Keratinocyte (primary cell): Measurements from ENCODE around the gene GNPTAB. TPM values are rescaled to one million over a fixed set of nuclear protein-coding genes. Genes with fewer than 3 reads are reported as not detected.
"Not testable (repeated sequence)": the region's sequence is repeated elsewhere in the genome, so short reads cannot be mapped to it uniquely, and the experiment has no call there.

Experiments
- DNase-seq: peaks from one replicate; pipeline ENCODE4 v3.0.0-alpha.2; 2011; ENCODE audit warnings: low read depth, missing footprints, low spot score
- FAIRE-seq: peaks from 2 replicates; lab custom pipeline; 2011; peaks lifted over from hg19 to GRCh38; lab: Jason Lieb, UNC
- H2AFZ ChIP-seq: 2 replicates; pipeline ENCODE4 v1.6.0; 2012; ENCODE audit warnings: low read length, control low read depth, inconsistent platforms; ENCODE audit not compliant: control insufficient read depth
- H3K27ac ChIP-seq: 2 replicates; pipeline ENCODE4 v1.5.1; 2011; ENCODE audit warnings: low read length; ENCODE audit not compliant: control insufficient read depth, insufficient read depth
- H3K27me3 ChIP-seq: 3 replicates; pipeline ENCODE4 v1.6.0; 2011; ENCODE audit warnings: low read length; ENCODE audit not compliant: control insufficient read depth, insufficient read depth; ENCODE audit errors: extremely low read depth
- H3K36me3 ChIP-seq, 2 experiments: 2 replicates in 1 of 2; 3 replicates in 1 of 2; pipeline ENCODE4 v1.5.1; 2011; ENCODE audit warnings: low read length in 2 of 2, mild to moderate bottlenecking in 1 of 2; ENCODE audit not compliant: control insufficient read depth in 2 of 2, insufficient read depth in 2 of 2; ENCODE audit errors: extremely low read depth in 1 of 2
- H3K4me1 ChIP-seq: 3 replicates; pipeline ENCODE4 v1.5.1; 2011; ENCODE audit warnings: low read length; ENCODE audit not compliant: control insufficient read depth, insufficient read depth; ENCODE audit errors: extremely low read depth
- H3K4me2 ChIP-seq: 3 replicates; pipeline ENCODE4 v1.6.0; 2011; ENCODE audit warnings: low read depth, low read length; ENCODE audit not compliant: control insufficient read depth, insufficient read depth; ENCODE audit errors: extremely low read depth
- H3K4me3 ChIP-seq, 3 experiments: fragments of 200-600 bp in 1 of 3; sonication (generic) in 1 of 3; 2 replicates in 2 of 3; 3 replicates in 1 of 3; pipeline ENCODE4 v1.5.1; 2011 to 2016; ENCODE audit warnings: low read length in 3 of 3, mild to moderate bottlenecking in 3 of 3, control low read depth in 2 of 3, inconsistent platforms in 1 of 3, low read depth in 1 of 3, mixed read lengths in 1 of 3, mixed run types in 1 of 3, moderate library complexity in 1 of 3; ENCODE audit not compliant: control insufficient read depth in 2 of 3, insufficient read depth in 2 of 3; ENCODE audit errors: extremely low read depth in 1 of 3
- H3K79me2 ChIP-seq: 2 replicates; pipeline ENCODE4 v1.6.0; 2012; ENCODE audit warnings: low read length; ENCODE audit not compliant: control insufficient read depth, insufficient read depth
- H3K9ac ChIP-seq: 3 replicates; pipeline ENCODE4 v1.6.0; 2011; ENCODE audit warnings: low read length; ENCODE audit not compliant: control insufficient read depth, insufficient read depth; ENCODE audit errors: extremely low read depth
- H3K9me1 ChIP-seq: 3 replicates; pipeline ENCODE4 v1.6.0; 2011; ENCODE audit warnings: low read length; ENCODE audit not compliant: control insufficient read depth, insufficient read depth; ENCODE audit errors: extremely low read depth
- H3K9me3 ChIP-seq: 2 replicates; pipeline ENCODE4 v1.5.1; 2012; ENCODE audit warnings: low read depth, low read length; ENCODE audit not compliant: control insufficient read depth
- H4K20me1 ChIP-seq: 3 replicates; pipeline ENCODE4 v1.6.0; 2011; ENCODE audit warnings: low read length; ENCODE audit not compliant: control insufficient read depth, insufficient read depth; ENCODE audit errors: extremely low read depth
- EZH2 ChIP-seq: IDR thresholded peaks from one replicate; pipeline ENCODE4 v1.6.1; 2012; ENCODE audit warnings: inconsistent platforms, mild to moderate bottlenecking, low read length, moderate library complexity
- dilution Hi-C: fragments of 300-500 bp; cut with MboI; formaldehyde crosslinking; loops from one replicate; pipeline ENCODE4 v1.7.0; 2020; ENCODE audit warnings: low sequenced_read_pairs; ENCODE audit not compliant: extremely low pct_ligation_motif_present
- polyA plus RNA-seq, 5 experiments: library from polyadenylated mRNA; depleted of rRNA in 3 of 5; stranded (reverse) in 3 of 5; stranded (forward) in 1 of 5; unstranded in 1 of 5; fragments of >200 nt; gene quantifications; 1 replicate in 1 of 5; 2 replicates in 3 of 5; 3 replicates in 1 of 5; pipeline versions ENCODE4 v1.2.1 to v1.2.3, GENCODE V29; 2011 to 2012; ENCODE audit warnings: missing spikeins in 2 of 5, low read depth in 1 of 5, low replicate concordance in 1 of 5
- TF ChIP-seq, protein P1 (sequence below), 3 experiments: IDR thresholded peaks in 1 of 3; conservative IDR thresholded peaks in 1 of 3; optimal IDR thresholded peaks in 1 of 3; 2 replicates in 2 of 3; 3 replicates in 1 of 3; pipeline versions ENCODE3 to v1.5.1; 2011; ENCODE audit warnings: low read length in 3 of 3, mild to moderate bottlenecking in 3 of 3, moderate library complexity in 2 of 3, control low read depth in 1 of 3, inconsistent platforms in 1 of 3; ENCODE audit not compliant: insufficient read depth in 2 of 3; ENCODE audit errors: extremely low read depth in 1 of 3

Gene GNPTAB
- polyA plus RNA-seq, 1 donor (not counting 4 experiments of a cell fraction or from before 2014, with no cell fraction given), result 35.7 TPM

DNA sequence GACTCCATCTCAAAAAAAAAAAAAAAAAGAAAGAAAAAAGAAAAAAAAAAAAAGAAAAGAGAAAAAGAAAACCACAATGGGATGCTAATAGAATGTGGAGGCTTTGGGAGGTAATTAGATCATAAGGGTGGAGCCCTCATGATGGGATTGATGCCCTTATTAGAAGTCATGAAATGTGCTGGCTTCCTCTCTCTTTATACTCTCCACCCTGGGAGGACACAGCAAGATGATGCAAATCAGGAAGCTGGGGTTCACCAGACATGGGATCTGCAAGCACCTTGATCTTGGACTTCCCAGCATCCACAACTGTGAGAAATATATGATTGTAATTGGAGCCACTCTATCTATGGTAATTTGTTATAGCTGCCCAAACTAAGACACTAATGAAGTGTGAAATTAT, 33.2 kb upstream of the GNPTAB start:
- FAIRE-seq (no peak), DNase-seq (no peak)
- no peak overlapping the region for H3K9ac ChIP-seq
- no peak overlapping the region for H3K27ac ChIP-seq
- H3K36me3 ChIP-seq, result no peaks in the 10 kb centered on the region
- no peaks in the 10 kb centered on the region for H4K20me1 ChIP-seq
- TF ChIP-seq EZH2, result no peak
- TF ChIP-seq, protein P1, sequence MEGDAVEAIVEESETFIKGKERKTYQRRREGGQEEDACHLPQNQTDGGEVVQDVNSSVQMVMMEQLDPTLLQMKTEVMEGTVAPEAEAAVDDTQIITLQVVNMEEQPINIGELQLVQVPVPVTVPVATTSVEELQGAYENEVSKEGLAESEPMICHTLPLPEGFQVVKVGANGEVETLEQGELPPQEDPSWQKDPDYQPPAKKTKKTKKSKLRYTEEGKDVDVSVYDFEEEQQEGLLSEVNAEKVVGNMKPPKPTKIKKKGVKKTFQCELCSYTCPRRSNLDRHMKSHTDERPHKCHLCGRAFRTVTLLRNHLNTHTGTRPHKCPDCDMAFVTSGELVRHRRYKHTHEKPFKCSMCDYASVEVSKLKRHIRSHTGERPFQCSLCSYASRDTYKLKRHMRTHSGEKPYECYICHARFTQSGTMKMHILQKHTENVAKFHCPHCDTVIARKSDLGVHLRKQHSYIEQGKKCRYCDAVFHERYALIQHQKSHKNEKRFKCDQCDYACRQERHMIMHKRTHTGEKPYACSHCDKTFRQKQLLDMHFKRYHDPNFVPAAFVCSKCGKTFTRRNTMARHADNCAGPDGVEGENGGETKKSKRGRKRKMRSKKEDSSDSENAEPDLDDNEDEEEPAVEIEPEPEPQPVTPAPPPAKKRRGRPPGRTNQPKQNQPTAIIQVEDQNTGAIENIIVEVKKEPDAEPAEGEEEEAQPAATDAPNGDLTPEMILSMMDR (optimal IDR thresholded peaks at IDR 0.05 in 1 of 3, IDR thresholded peaks at IDR 0.05 in 1 of 3, conservative IDR thresholded peaks at IDR 0.05 in 1 of 3; ENCODE audit: extremely low read depth in 1 of 3, insufficient read depth in 2 of 3, low read length in 3 of 3), result no peak
- H3K4me3 ChIP-seq, result no peak overlapping the region
- dilution Hi-C loops, result no loop called here
- H3K9me1 ChIP-seq, result no peaks in the 10 kb centered on the region
- no peaks in the 10 kb centered on the region for H3K9me3 ChIP-seq
- H3K27me3 ChIP-seq, result no peaks in the 10 kb centered on the region
- peaks cover 10% of the 10 kb centered on the region for H3K4me1 ChIP-seq
- no peak overlapping the region for H3K4me2 ChIP-seq
- no peaks in the 10 kb centered on the region for H3K79me2 ChIP-seq
- no peak overlapping the region for H2AFZ ChIP-seq

DNA sequence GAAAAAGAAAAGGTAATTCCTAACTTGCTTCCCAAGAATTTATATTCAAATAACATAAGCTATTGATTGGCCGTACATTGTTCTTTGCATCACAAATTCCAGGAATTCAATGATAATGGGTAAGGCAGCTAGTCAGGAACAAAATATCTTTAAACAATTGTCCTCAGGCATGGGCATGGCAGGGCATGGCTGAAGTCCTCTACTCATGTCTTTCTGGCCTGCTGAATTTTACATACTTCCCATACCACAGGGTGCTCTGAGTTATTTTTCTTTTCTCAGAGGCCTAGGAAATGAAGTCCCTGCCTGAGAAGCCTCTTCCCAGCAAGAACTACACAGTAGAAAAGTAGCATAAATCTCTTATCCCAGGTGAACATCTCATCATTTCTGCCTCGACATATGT, 31.5 kb upstream of the GNPTAB start:
- dilution Hi-C loops, result no loop called here
- H3K9ac ChIP-seq, result peak overlapping the region; percentile 37

DNA sequence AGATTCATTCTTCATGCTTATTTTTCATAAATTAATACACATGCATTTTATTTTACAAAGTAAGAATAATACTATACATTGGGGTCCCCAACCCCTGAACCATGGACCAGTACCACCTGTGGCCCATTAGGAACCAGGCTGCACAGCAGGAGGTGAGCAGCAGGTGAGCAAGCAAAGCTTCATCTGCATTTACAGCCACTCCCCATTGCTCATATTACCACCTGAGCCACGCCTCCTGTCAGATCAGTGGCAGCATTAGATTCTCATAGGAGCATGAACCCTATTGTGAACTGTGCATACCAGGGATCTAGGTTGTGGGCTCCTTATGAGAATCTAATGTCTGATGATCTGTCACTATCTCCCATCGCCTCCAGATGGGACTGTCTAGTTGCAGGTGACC, 30.9 kb upstream of the GNPTAB start:
- H3K4me1 ChIP-seq, result peaks cover 16% of the 10 kb centered on the region
- H3K9ac ChIP-seq, DNase-seq, H3K79me2 ChIP-seq, H3K9me1 ChIP-seq, H4K20me1 ChIP-seq, H3K4me3 ChIP-seq, H3K36me3 ChIP-seq, FAIRE-seq, dilution Hi-C loops, H3K27me3 ChIP-seq, H2AFZ ChIP-seq, H3K9me3 ChIP-seq, H3K4me2 ChIP-seq: not testable (repeated sequence)
- H3K27ac ChIP-seq, result peak overlapping the region; percentile 14

More for the DNA sequence above, 31.5 kb upstream of the GNPTAB start:
- peaks cover 10% of the 10 kb centered on the region for H3K4me1 ChIP-seq
- no peaks in the 10 kb centered on the region for H3K79me2 ChIP-seq
- TF ChIP-seq EZH2, result no peak
- TF ChIP-seq, protein P1 (optimal IDR thresholded peaks at IDR 0.05 in 1 of 3, IDR thresholded peaks at IDR 0.05 in 1 of 3, conservative IDR thresholded peaks at IDR 0.05 in 1 of 3; ENCODE audit: extremely low read depth in 1 of 3, insufficient read depth in 2 of 3, low read length in 3 of 3), result no peak
- FAIRE-seq (no peak), DNase-seq (no peak)
- H3K9me1 ChIP-seq, result no peaks in the 10 kb centered on the region
- H3K4me2 ChIP-seq, result peak overlapping the region; percentile 35
- no peaks in the 10 kb centered on the region for H3K9me3 ChIP-seq
- H4K20me1 ChIP-seq, result no peaks in the 10 kb centered on the region
- H3K27ac ChIP-seq, result no peak overlapping the region
- no peaks in the 10 kb centered on the region for H3K36me3 ChIP-seq
- no peaks in the 10 kb centered on the region for H3K27me3 ChIP-seq
- H2AFZ ChIP-seq, result peak overlapping the region; percentile 52
- H3K4me3 ChIP-seq, result no peak overlapping the region
